Lower lobe of right lung (tissue), 2 donors: ENCODE measurements around the gene PXN. TPM values are rescaled to one million over a fixed set of nuclear protein-coding genes. Genes with fewer than 3 reads are reported as not detected.

Experiments
- ATAC-seq, 2 donors: fragments of 200-7000 bp; cut with Tn5 transposase; one replicate each; pipeline ENCODE4 v1.9.1; 2020 to 2022; ENCODE audit warnings: mild to moderate bottlenecking in 2 of 2, moderate library complexity in 2 of 2
- DNase-seq: peaks from one replicate; pipeline ENCODE4 v3.0.0-alpha.2; 2020
- H3K27ac ChIP-seq: fragments of 200-600 bp; one replicate; pipeline ENCODE4 v1.8.0; 2022
- H3K27me3 ChIP-seq: fragments of 200-600 bp; one replicate; pipeline ENCODE4 v1.8.0; 2022; ENCODE audit warnings: low read depth
- H3K36me3 ChIP-seq: fragments of 200-600 bp; one replicate; pipeline ENCODE4 v1.8.0; 2022; ENCODE audit warnings: mild to moderate bottlenecking
- H3K4me1 ChIP-seq: fragments of 200-600 bp; one replicate; pipeline ENCODE4 v1.8.0; 2022
- H3K4me3 ChIP-seq: fragments of 200-600 bp; one replicate; pipeline ENCODE4 v1.8.0; 2022; ENCODE audit warnings: mild to moderate bottlenecking
- H3K9me3 ChIP-seq: fragments of 200-600 bp; one replicate; pipeline ENCODE4 v1.8.0; 2022
- CTCF ChIP-seq: fragments of 200-600 bp; IDR thresholded peaks from one replicate; pipeline ENCODE4 v1.8.0; 2022; ENCODE audit warnings: antibody characterized with exemption, mild to moderate bottlenecking
- intact Hi-C: fragments of 100-400 bp; cut with DNase I; formaldehyde crosslinking; loops from one replicate; pipeline ENCODE4 v1.11.0; 2022
- total RNA-seq: library from RNA; stranded (reverse); fragmentation: NEBNext Ultra II Directional; extraction: Animal tissue kit (Norgen Biotek cat#: 25700); gene quantifications from one replicate; pipeline ENCODE4 v1.2.1, GENCODE V29; 2021
- donor health status: DM: no; HTN: yes; CAD: no; lungs with severe emphysema.

PXN gene
- total RNA-seq, 1 donor from 2014 or later = 105 TPM

DNA sequence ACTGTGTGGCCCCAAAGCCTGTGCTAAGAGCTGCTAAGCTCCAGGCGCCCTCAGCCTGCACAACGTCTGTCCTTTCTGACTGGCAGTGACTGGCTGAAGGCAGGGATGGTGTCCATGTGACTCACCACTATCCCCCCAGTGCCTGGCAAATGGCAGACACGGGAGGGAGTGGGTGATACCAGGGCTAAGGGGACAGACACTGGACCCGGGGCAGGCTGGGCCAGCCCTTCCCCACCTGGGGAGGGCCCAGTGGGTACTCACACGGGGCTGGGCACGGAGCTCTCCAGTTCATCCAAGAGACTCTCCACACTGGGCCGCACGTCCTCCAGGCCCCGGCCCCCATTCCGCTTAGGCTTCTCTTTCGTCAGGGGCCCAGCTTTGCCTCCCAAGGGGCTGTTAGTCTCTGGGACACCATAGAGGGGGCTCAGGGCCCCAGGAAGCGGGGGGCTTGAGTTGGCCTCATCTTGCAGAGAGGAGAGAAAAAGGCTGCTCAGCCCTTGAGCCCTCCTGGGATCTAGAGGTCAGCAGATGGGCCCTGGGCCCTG lies 43.2 kb downstream of the PXN start:
- TF ChIP-seq CTCF = no peak
- Histone ChIP-seq H3K27me3 (no peaks in the 10 kb centered on the region), H3K9me3 (no peaks in the 10 kb centered on the region), H3K4me1 (peaks cover 39% of the 10 kb centered on the region), H3K27ac (no peak overlapping the region), H3K36me3 (peaks cover 82% of the 10 kb centered on the region), H3K4me3 (no peak overlapping the region)
- no peak for ATAC-seq
- DNase-seq = no peak
- intact Hi-C loops = no loop called here

- Histone ChIP-seq H3K9me3 (no peaks in the 10 kb centered on the region), H3K36me3 (peaks cover 83% of the 10 kb centered on the region), H3K27me3 (no peaks in the 10 kb centered on the region), H3K27ac (no peak overlapping the region), H3K4me3 (no peak overlapping the region), H3K4me1 (peaks cover 30% of the 10 kb centered on the region)
- intact Hi-C loops = no loop called here
- TF ChIP-seq CTCF = no peak
- DNase-seq (no peak), ATAC-seq (no peak)
Observed at GRCh38 chr12:120221576-120221900, 44.0 kb downstream of the PXN start.

DNA sequence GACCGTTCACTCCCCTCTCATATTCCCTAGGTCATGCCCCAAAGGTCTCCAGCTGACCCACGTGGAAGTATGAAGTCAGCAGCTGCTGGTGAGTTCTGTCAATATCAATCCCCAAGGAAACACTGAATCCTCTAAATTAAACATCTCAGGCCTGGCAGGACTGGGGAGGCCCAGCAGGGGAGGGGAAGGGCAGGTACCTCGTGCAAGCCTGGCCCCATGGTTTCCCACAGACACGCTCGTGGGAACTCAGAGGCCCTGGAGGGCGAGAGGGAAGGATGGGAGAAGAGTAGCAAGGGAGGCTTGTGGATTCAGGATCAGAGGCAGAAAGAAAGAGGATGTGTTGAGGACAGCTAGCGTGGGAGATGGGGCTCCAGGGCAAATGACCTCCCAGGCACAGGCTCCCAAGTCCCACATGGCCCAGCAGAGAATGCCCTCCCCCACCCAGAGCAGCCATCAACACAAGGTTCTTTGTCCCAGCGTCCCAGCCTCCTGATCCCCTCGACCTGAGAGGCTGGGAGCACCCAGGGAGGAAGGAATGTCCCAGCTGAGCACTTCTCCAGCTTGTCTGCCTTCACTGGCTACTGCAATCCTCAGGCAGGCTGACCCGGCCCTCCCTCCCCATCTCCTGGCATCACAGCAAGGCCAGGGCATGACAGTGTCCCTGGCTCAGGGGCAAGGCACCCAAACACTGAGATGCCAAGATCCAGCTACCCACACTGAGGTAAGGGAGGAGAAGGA lies 44.5 kb downstream of the PXN start:
- DNase-seq (no peak), ATAC-seq (no peak)
- H3K4me3 ChIP-seq = no peak overlapping the region
- H3K4me1 ChIP-seq = peaks cover 25% of the 10 kb centered on the region
- no peak for TF ChIP-seq CTCF
- intact Hi-C loops = no loop called here
- H3K9me3 ChIP-seq = no peaks in the 10 kb centered on the region
- no peaks in the 10 kb centered on the region for H3K27me3 ChIP-seq
- H3K27ac ChIP-seq = no peak overlapping the region
- peaks cover 83% of the 10 kb centered on the region for H3K36me3 ChIP-seq

GRCh38 chr12:120218680-120219606 lies 46.6 kb downstream of the PXN start:
- H3K27ac ChIP-seq = no peak overlapping the region
- peaks cover 99% of the 10 kb centered on the region for H3K36me3 ChIP-seq
- no peak for ATAC-seq
- H3K4me1 ChIP-seq = peaks cover 7% of the 10 kb centered on the region
- H3K9me3 ChIP-seq = no peaks in the 10 kb centered on the region
- intact Hi-C loops = no loop called here
- no peaks in the 10 kb centered on the region for H3K27me3 ChIP-seq
- TF ChIP-seq CTCF = no peak
- DNase-seq = no peak
- H3K4me3 ChIP-seq = no peak overlapping the region

GRCh38 chr12:120216742-120217605 lies 48.6 kb downstream of the PXN start:
- Histone ChIP-seq H3K27me3 (no peaks in the 10 kb centered on the region), H3K4me3 (no peak overlapping the region), H3K4me1 (no peaks in the 10 kb centered on the region), H3K36me3 (peaks cover 99% of the 10 kb centered on the region), H3K27ac (no peak overlapping the region), H3K9me3 (no peaks in the 10 kb centered on the region)
- intact Hi-C loops = no loop called here
- ATAC-seq (no peak), DNase-seq (no peak)
- no peak for TF ChIP-seq CTCF
